ENCODE measurements around the gene PRKAR1B.

GRCh38 chr7:562789-563628 is 164.1 kb downstream of the PRKAR1B start:
- TF ChIP-seq YY1 (IDR thresholded peaks at IDR 0.05; ENCODE audit: insufficient read depth, insufficient read length): no peak
- TF ChIP-seq ZNF274 (IDR thresholded peaks at IDR 0.05; ENCODE audit: low read depth, low read length): no peak

All from NT2/D1 (cell line).